SU-DHL-6 (cell line): Measurements from ENCODE around the gene NUDT3.

Experiments
- H2AFZ ChIP-seq: fragments of 200-600 bp; sonication (generic); 2 replicates; pipeline ENCODE4 v1.6.1; 2014; ENCODE audit warnings: low read depth, mild to moderate bottlenecking, moderate library complexity, mixed read lengths, antibody characterized with exemption, low read length; ENCODE audit not compliant: severe bottlenecking
- H3F3A ChIP-seq: fragments of 200-600 bp; shearing (Covaris generic); 2 replicates; pipeline ENCODE4 v1.6.0; 2016; ENCODE audit warnings: antibody characterized with exemption, mild to moderate bottlenecking; ENCODE audit not compliant: insufficient read depth
- H3K27ac ChIP-seq: fragments of 200-600 bp; sonication (generic); 2 replicates; pipeline ENCODE4 v1.5.1; 2016; ENCODE audit warnings: low read depth, mild to moderate bottlenecking, low read length, moderate library complexity, mixed read lengths
- H3K27me3 ChIP-seq: fragments of 200-600 bp; sonication (generic), shearing (Covaris generic); 2 replicates; pipeline ENCODE4 v1.6.0; 2014; ENCODE audit warnings: mild to moderate bottlenecking, low read length
- H3K36me3 ChIP-seq: fragments of 200-600 bp; sonication (generic); 2 replicates; pipeline ENCODE4 v1.6.1; 2014; ENCODE audit warnings: mild to moderate bottlenecking, low read length, mixed read lengths
- H3K4me2 ChIP-seq: fragments of 300-600, 200-600 bp; shearing (Covaris generic), sonication (generic); 2 replicates; pipeline ENCODE4 v1.6.0; 2014; ENCODE audit warnings: low read length, low read depth, mild to moderate bottlenecking; ENCODE audit not compliant: poor library complexity, severe bottlenecking
- H3K4me3 ChIP-seq: fragments of 200-600 bp; sonication (generic); 2 replicates; pipeline ENCODE4 v1.5.1; 2014; ENCODE audit warnings: antibody characterized with exemption, low read length, mild to moderate bottlenecking, mixed read lengths; ENCODE audit not compliant: insufficient read depth, poor library complexity, severe bottlenecking
- H3K79me2 ChIP-seq: fragments of 200-600 bp; sonication (generic); 2 replicates; pipeline ENCODE4 v1.6.1; 2014; ENCODE audit warnings: mild to moderate bottlenecking, low read length, moderate library complexity; ENCODE audit not compliant: insufficient read depth
- H3K9ac ChIP-seq: fragments of 200-600 bp; sonication (generic); 2 replicates; pipeline ENCODE4 v1.7.0; 2014; ENCODE audit warnings: mild to moderate bottlenecking, low read length
- H3K9me2 ChIP-seq: fragments of 200-600 bp; sonication (generic); replicated peaks from 2 replicates; pipeline ENCODE4 v1.6.1; 2014; ENCODE audit warnings: low read length; ENCODE audit not compliant: insufficient read depth
- H3K9me3 ChIP-seq: fragments of 200-600 bp; sonication (generic); 2 replicates; pipeline ENCODE4 v1.6.1; 2014; ENCODE audit warnings: low read length, mixed read lengths; ENCODE audit not compliant: insufficient read depth
- H4K20me1 ChIP-seq: fragments of 200-600 bp; sonication (generic); 2 replicates; pipeline ENCODE4 v1.6.1; 2014; ENCODE audit warnings: low read depth, mild to moderate bottlenecking, antibody characterized with exemption, low read length, moderate library complexity, mixed read lengths
- CTCF ChIP-seq: fragments of 200-600 bp; sonication (generic); IDR thresholded peaks from one replicate; pipeline ENCODE4 v1.5.1; 2017; ENCODE audit warnings: antibody characterized with exemption, mild to moderate bottlenecking, low read length, moderate library complexity; ENCODE audit not compliant: insufficient read depth, poor library complexity, severe bottlenecking
- EZH2phosphoT487 ChIP-seq: fragments of 200-600 bp; sonication (generic), shearing (Covaris generic); conservative IDR thresholded peaks from 2 replicates; pipeline ENCODE4 v1.6.1; 2018; ENCODE audit warnings: mild to moderate bottlenecking, antibody characterized with exemption, low read length, moderate library complexity, mixed read lengths

NUDT3 gene

GRCh38 chr6:34229877-34230276 is 162.6 kb downstream of the NUDT3 start:
- no peaks in the 10 kb centered on the region for H4K20me1 ChIP-seq
- H3K79me2 ChIP-seq = no peaks in the 10 kb centered on the region
- TF ChIP-seq EZH2phosphoT487 (no peak), CTCF (no peak)

More at GRCh38 chr6:34229877-34230276, 162.6 kb downstream of the NUDT3 start:
- Histone ChIP-seq H3K9ac (no peak overlapping the region), H3K27ac (no peak overlapping the region), H3K36me3 (no peaks in the 10 kb centered on the region), H2AFZ (no peak overlapping the region), H3F3A (peaks cover 8% of the 10 kb centered on the region), H3K27me3 (no peaks in the 10 kb centered on the region), H3K4me2 (no peak overlapping the region), H3K9me3 (no peaks in the 10 kb centered on the region), H3K4me3 (no peak overlapping the region), H3K9me2 (no peaks in the 10 kb centered on the region)
